Stimulated activated CD4-positive, alpha-beta T cell treated with anti-CD3 and anti-CD28 coated beads, Interleukin-1b, Interleukin-23, amount 100 ng/mL, for 48 hours (primary cell): ENCODE results near the gene UNG.

Source experiments
- DNase-seq: peaks from one replicate; pipeline ENCODE4 v3.0.0-alpha.2; 2020

The UNG gene

DNA sequence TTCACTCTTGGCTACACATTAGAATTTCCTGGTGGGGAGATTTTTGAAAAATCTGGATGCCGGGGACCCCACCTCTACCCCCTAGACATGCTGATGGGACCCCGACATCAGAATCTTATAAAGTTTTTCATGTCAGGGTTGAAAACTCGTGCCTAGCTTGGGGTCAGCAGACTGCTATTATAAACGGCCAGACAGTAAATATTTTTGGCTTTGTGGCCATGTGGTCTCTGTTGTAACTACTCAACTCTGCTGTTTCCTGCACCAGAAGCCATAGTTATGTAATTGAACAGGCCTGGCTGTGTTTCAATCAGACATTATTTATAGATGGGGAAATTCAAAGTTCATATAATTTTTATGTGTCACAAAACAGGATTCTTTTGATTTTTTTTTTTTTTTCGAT is 60.6 kb downstream of the UNG start:
- no peak for DNase-seq

DNA sequence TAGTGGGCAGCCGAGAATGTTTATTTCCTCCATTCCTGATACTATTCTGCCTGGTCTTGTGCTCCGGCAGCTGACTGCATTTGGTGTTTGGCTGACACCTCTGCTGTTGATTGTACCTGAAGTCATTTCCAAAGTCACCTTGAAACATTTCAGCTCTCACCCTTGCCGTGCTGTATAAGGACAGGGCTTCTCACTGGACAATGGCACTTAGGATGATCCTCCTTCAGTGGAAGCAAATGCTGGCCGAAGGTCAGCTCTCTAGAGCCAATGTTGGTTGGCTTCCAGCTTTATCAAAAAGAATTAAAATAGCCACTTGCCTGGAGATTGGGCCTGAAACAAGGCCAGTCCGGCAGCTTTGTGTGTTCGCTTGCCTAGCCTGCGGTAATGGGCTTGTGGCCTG is 63.0 kb downstream of the UNG start:
- DNase-seq, result no peak
